GM12892 (cell line): Measurements from ENCODE around the gene TBC1D5.

Experiments used
- POLR2A ChIP-seq: IDR thresholded peaks from 2 replicates; pipeline ENCODE4 v1.6.1; 2011; ENCODE audit warnings: low read depth, low read length, control low read depth
- POLR2AphosphoS5 ChIP-seq: IDR thresholded peaks from 2 replicates; pipeline ENCODE4 v1.6.1; 2011; ENCODE audit warnings: low read depth, low read length, control low read depth
- TAF1 ChIP-seq: IDR thresholded peaks from 2 replicates; pipeline ENCODE4 v1.6.1; 2011; ENCODE audit warnings: low read depth, mild to moderate bottlenecking, control low read depth, low read length, borderline replicate concordance

DNA sequence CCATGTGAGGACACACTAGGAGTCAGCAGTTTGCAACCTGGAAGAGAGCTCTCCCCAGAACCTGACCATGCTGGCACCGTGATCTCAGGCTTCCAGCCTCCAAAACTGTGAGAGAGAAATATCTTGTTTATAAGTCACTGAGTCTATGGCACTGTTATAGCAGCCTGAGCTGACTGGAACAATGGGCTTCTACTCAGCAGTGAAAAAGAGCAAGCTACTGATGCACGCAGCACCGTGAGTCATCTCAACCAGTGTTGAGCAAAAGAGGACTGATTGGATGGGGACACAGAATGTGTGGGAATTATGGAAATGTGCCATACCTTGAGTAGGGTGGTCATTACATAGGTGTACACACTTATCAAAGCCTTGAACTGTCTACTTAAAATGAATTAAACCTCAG, 627.2 kb downstream of the TBC1D5 start:
- TF ChIP-seq POLR2A (no peak), POLR2AphosphoS5 (no peak), TAF1 (no peak)
